AML-193 (cell line): ENCODE data around the gene C1orf216.
"Not testable (repeated sequence)": the region's sequence is repeated elsewhere in the genome, so short reads cannot be mapped to it uniquely, and the experiment has no call there.

ENCODE experiments used
- DNase-seq, 2 experiments: peaks; one replicate each; lab custom pipeline; 2025; lab: John Stamatoyannopoulos, UW

C1orf216 gene

GRCh38 chr1:35718492-35719336 is at the start of gene C1orf216:
Gene C1orf216 (minus strand): TSS chr1:35718884. CDS start chr1:35716321, 2,563 bp downstream.
- peak; percentile 80 to 82 for DNase-seq

GRCh38 chr1:35764283-35764682 is 45.6 kb upstream of the C1orf216 start:
- DNase-seq: no peak

GRCh38 chr1:35763201-35763600 is 44.5 kb upstream of the C1orf216 start:
- no peak for DNase-seq

DNA sequence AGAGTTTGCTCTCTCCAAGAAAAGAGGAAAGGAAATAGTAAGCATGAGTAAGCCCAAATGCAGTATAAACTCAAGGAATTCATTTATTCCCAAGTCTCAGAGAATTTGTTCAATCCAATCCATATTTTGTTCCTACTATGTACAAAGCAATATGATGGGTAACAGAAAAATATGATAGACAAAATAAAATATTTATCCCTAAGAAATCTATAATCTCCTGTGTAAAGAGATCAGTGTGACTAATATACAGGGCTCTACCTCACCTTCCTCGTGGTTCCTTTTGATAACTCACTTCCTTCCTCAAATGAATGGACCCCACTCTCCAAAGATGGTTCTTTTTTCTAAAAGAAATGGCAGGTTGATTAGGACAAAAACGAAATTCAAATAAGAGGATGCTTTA is 43.5 kb upstream of the C1orf216 start:
- DNase-seq: no peak

DNA sequence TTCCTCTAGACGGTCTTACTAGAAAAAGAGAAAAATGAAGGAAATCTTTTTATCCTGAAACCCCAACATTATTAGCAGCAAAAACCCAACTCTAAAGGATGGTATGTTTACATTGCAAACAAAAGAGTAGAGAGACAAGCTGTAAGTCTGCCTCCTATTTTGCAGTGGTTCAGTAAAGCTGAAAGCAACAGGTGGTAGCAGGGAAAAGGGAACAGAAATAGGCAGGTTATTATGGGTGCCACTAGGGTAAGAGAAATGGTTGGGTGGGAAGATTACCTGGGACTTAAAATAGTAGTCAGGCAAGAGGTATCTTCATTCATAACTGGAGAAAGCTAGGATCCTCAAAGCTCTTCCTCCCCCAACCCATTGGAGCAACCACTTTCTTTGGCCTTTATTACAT is 37.4 kb upstream of the C1orf216 start:
- DNase-seq: no peak

DNA sequence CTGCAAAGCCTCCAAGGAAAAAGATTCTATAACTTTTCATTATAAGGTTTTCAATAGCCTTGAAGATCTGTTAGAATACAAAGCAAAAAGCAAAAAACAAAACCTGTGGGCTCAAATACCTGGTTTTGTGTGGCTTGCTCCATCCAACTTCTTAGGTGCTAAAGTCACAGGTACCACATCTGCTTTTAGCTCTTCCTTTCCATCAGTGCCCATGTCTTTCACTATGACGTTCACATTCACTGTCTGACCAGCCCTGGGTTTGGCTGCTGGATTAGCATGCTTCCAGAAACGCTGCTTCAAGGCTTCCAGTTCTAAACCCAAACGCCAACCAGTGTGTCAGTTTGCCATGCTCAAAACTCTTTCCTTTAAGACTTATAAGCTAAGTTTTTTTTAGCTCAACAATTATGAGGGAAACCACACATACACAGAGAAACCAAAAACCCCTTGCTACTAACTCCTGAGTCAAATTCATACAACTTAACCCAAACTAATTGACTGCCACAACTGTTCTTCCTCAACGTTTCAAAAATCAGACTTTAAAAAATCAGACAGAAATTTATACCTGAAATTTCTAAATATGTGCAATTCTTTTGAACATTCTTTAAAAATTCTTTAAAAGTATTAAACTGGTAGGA is 35.1 kb upstream of the C1orf216 start:
- no peak for DNase-seq

DNA sequence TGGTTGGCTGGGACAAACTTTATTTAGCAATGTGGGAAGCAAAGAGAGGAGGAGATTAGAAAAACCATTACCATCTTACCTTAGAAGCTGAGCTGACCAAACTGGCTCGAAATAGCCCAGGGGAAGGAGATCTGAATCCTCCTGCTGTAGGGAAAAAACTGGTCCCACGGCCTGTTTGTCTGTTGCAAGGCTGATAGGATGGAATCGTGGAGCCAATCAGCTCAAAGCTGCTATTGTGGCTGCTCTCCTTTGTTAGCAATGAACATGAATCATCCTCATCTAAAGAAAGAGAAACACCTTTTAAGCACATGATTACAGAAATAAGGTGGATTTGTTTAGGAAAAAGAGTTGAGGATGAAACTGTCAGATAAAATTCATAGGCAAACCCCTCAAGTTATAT is 29.6 kb upstream of the C1orf216 start:
- no peak for DNase-seq

DNA sequence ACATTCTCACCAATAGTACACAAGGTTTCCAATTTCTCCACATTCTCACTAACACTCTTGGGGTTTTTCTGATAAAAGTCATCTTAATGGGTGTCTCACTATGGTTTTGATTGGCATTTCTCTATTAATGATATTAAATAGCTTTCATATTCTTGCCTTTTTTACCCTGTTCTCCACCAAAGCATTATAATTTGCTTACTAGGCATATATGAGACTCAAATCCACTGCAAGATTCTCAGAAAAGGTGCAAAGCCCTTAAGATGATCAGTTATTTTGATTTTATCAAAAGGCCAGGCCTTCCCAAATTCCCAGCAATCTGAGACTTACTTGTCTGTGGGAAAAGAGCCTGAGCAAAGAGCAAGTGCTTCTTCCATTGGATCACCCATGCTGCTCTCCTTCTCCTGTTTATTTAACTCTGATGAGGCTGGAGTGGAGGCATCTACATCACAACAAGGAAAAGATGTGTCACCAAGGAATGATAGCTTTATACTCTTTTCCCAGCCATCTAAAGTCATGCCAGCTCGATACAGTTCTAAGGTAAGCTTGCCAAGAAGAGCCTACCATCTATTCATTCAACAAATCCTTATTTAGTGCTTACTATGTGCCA is 26.5 kb upstream of the C1orf216 start:
- no peak for DNase-seq

DNA sequence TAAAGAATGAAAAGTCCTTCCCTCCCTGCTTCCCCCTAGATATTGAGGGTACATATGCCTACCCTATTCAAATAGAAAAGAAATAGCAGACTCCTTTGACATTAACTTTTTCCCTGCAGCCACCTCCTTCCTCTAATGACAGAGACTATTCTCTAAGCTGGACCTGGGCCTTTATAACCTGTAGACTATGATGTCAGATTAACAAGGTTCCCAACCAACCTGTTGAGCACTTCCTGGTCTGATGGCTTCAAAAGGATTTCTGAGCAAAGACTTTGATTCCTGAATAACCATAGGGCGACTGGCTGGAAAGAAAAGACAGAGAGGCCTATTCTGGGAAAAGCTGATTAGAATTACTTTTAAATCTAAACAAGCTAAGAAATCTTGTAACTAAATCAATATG is 18.4 kb upstream of the C1orf216 start:
- no peak for DNase-seq

GRCh38 chr1:35727434-35728040 is 8.9 kb upstream of the C1orf216 start:
- no peak for DNase-seq

GRCh38 chr1:35726450-35727433 is 8.1 kb upstream of the C1orf216 start:
- DNase-seq: peak; percentile 19 to 32

GRCh38 chr1:35725596-35725995 is 6.9 kb upstream of the C1orf216 start:
- DNase-seq: no peak

GRCh38 chr1:35717911-35718476 is 690 bp downstream of the C1orf216 start:
- DNase-seq: peak; percentile 75 to 76

DNA sequence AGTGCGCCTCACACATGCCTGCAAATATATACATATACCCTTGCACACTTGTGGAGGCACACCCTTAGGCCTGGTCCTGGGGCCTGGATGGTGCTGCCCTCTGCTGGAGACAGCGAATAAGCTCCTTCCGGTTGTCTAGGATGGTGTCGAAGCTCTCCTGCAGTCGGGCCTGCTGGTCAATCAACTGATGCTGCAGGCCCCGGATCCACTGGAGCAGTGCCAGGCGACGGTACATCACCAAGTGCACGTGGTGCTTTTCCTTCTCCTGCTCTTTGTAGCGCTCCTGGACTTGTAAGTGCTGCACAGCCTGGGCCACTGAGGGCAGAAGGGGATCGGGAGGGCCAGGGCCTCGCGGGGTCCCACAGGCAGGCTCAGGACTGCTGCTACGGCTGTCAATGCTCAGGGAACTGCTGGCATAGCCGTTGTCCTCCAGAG is 3.1 kb downstream of the C1orf216 start:
- DNase-seq: peak; percentile 58 to 74

GRCh38 chr1:35714921-35715567 is 3.6 kb downstream of the C1orf216 start:
- no peak for DNase-seq

DNA sequence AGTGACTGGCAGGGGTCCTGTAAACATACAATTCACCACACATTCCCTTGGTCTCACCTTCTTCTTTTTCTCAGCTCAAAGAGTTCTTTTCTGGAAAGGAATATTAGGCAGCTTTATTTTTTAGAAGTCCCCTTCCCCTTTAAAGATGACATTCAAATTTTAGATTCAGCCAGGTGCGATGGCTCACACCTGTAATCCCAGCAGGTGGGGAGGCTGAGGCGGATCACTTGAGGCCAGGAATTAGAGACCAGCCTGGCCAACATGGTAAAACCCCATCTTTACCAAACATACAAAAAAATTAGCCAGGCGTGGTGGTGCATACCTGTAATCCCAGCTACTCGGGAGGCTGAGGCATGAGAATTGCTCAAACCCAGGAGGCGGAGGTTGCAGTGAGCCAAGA is 7.6 kb downstream of the C1orf216 start:
- DNase-seq: not testable (repeated sequence)

DNA sequence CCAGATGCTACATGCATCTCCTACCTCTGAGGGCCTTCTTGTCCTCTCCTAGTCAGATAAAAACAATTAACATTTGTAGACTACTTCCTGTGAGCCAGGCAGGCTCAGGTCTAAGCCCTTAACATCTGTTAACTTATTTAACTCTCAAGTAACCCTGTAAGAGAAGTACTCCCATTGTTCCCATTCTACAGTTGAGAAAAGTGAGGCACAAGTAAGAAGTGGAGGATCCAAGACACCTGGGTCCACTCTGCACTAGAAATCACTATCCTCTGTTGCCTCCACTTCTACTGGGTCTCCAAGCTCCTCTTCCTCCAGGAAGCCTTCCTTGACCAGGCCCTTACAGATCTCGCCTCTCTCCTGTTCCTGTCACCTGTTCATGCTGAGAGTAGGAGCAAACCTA is 9.7 kb downstream of the C1orf216 start:
- DNase-seq: no peak

GRCh38 chr1:35708441-35708921 is 10.2 kb downstream of the C1orf216 start:
- no peak for DNase-seq

- DNase-seq: no peak
Observed at GRCh38 chr1:35707601-35708440, 10.9 kb downstream of the C1orf216 start.
